GM19099 (cell line): ENCODE measurements around the gene CDH23.

ENCODE experiments used
- POLR2A ChIP-seq: IDR thresholded peaks from 3 replicates; pipeline ENCODE4 v1.6.1; 2011; ENCODE audit warnings: low read depth; ENCODE audit not compliant: insufficient read length; ENCODE audit errors: extremely low read depth

CDH23 gene

GRCh38 chr10:71805776-71806703 lies 409.3 kb downstream of the CDH23 start:
- no peak for TF ChIP-seq POLR2A

- no peak for TF ChIP-seq POLR2A
Observed at GRCh38 chr10:71806704-71807556, 410.2 kb downstream of the CDH23 start.

GRCh38 chr10:71807557-71808510 lies 411.1 kb downstream of the CDH23 start:
- no peak for TF ChIP-seq POLR2A

- no peak for TF ChIP-seq POLR2A
Observed at GRCh38 chr10:71809628-71810027, 412.9 kb downstream of the CDH23 start.

GRCh38 chr10:71810048-71810750 lies 413.5 kb downstream of the CDH23 start:
- no peak for TF ChIP-seq POLR2A

GRCh38 chr10:71811351-71811750 lies 414.6 kb downstream of the CDH23 start:
- TF ChIP-seq POLR2A: no peak

- no peak for TF ChIP-seq POLR2A
Observed at GRCh38 chr10:71812016-71812912, 415.5 kb downstream of the CDH23 start.

GRCh38 chr10:71812913-71813590 lies 416.3 kb downstream of the CDH23 start:
- TF ChIP-seq POLR2A: no peak

- no peak for TF ChIP-seq POLR2A
Observed at GRCh38 chr10:71814922-71815411, 418.2 kb downstream of the CDH23 start.

- TF ChIP-seq POLR2A: no peak
Observed at GRCh38 chr10:71815515-71816130, 418.9 kb downstream of the CDH23 start.

- TF ChIP-seq POLR2A: no peak
Observed at GRCh38 chr10:71816421-71816851, 419.7 kb downstream of the CDH23 start.
